Neural cell (in vitro differentiated cells): ENCODE measurements around the gene LETM1. TPM values are rescaled to one million over a fixed set of nuclear protein-coding genes. Genes with fewer than 3 reads are reported as not detected.

Experiments
- H2AFZ ChIP-seq: fragments of 200-600, 300-800 bp; sonication (generic), shearing (Covaris generic); 2 replicates; pipeline ENCODE4 v1.6.0; 2014; ENCODE audit warnings: low read depth, mild to moderate bottlenecking, antibody characterized with exemption, low read length, moderate library complexity
- H3F3A ChIP-seq: fragments of 200-600 bp; shearing (Covaris generic); 2 replicates; pipeline ENCODE4 v1.6.1; 2016; ENCODE audit warnings: mild to moderate bottlenecking, moderate library complexity, mixed read lengths, antibody characterized with exemption, low read length; ENCODE audit not compliant: insufficient read depth, poor library complexity, severe bottlenecking
- H3K27ac ChIP-seq: fragments of 200-600, 300-800 bp; sonication (generic), shearing (Covaris generic); 2 replicates; pipeline ENCODE4 v1.5.1; 2014; ENCODE audit warnings: mild to moderate bottlenecking, low read length, moderate library complexity
- H3K27me3 ChIP-seq: fragments of 300-800, 200-600 bp; sonication (generic), shearing (Covaris generic); 2 replicates; pipeline ENCODE4 v1.6.0; 2014; ENCODE audit warnings: mild to moderate bottlenecking, low read depth, low read length, moderate library complexity; ENCODE audit not compliant: insufficient read depth
- H3K36me3 ChIP-seq: fragments of 300-800, 200-600 bp; sonication (generic), shearing (Covaris generic); 2 replicates; pipeline ENCODE4 v1.5.1; 2014; ENCODE audit warnings: mild to moderate bottlenecking, antibody characterized with exemption, low read length, moderate library complexity; ENCODE audit not compliant: insufficient read depth
- H3K4me2 ChIP-seq: fragments of 300-800, 200-600 bp; sonication (generic), shearing (Covaris generic); 2 replicates; pipeline ENCODE4 v1.6.0; 2014; ENCODE audit warnings: mild to moderate bottlenecking, low read length
- H3K4me3 ChIP-seq: fragments of 300-800, 200-600 bp; sonication (generic), shearing (Covaris generic); 2 replicates; pipeline ENCODE4 v1.5.1; 2014; ENCODE audit warnings: mild to moderate bottlenecking, low read length, moderate library complexity
- H3K79me2 ChIP-seq: fragments of 200-600 bp; shearing (Covaris generic); replicated peaks from 2 replicates; pipeline ENCODE4 v1.6.0; 2014; ENCODE audit warnings: mild to moderate bottlenecking, low read length, moderate library complexity; ENCODE audit not compliant: insufficient read depth
- H3K9ac ChIP-seq: fragments of 300-800, 200-600 bp; sonication (generic), shearing (Covaris generic); 2 replicates; pipeline ENCODE4 v1.6.1; 2016; ENCODE audit warnings: mild to moderate bottlenecking, low read length, mixed read lengths
- H3K9me2 ChIP-seq: fragments of 200-600 bp; shearing (Covaris generic); 2 replicates; pipeline ENCODE4 v1.6.1; 2016; ENCODE audit warnings: mild to moderate bottlenecking, low read length, mixed read lengths; ENCODE audit not compliant: insufficient read depth
- H3K9me3 ChIP-seq: fragments of 200-600, 300-800 bp; sonication (generic), shearing (Covaris generic); 2 replicates; pipeline ENCODE4 v1.6.1; 2016; ENCODE audit warnings: mild to moderate bottlenecking, mixed run types, low read length, moderate library complexity, mixed read lengths
- H4K20me1 ChIP-seq: fragments of 200-600 bp; shearing (Covaris generic); 2 replicates; pipeline ENCODE4 v1.6.1; 2016; ENCODE audit warnings: mild to moderate bottlenecking, mixed run types; ENCODE audit not compliant: insufficient read depth
- CTCF ChIP-seq: fragments of 450-650 bp; IDR thresholded peaks from 2 replicates; pipeline ENCODE4 v1.5.1; 2014; ENCODE audit warnings: antibody characterized with exemption, mild to moderate bottlenecking, moderate library complexity; ENCODE audit not compliant: poor library complexity, severe bottlenecking
- EP300 ChIP-seq: fragments of 450-650 bp; conservative IDR thresholded peaks from 2 replicates; pipeline ENCODE4 v1.6.1; 2014; ENCODE audit warnings: antibody characterized with exemption, mild to moderate bottlenecking, moderate library complexity; ENCODE audit not compliant: poor library complexity, severe bottlenecking
- EZH2 ChIP-seq: fragments of 200-600, 300-800 bp; shearing (Covaris generic), sonication (generic); IDR thresholded peaks from 2 replicates; pipeline ENCODE4 v1.6.1; 2014; ENCODE audit warnings: antibody characterized with exemption, low read length, borderline replicate concordance, mild to moderate bottlenecking; ENCODE audit not compliant: insufficient read depth, poor library complexity, severe bottlenecking
- MXI1 ChIP-seq: fragments of 450-650 bp; conservative IDR thresholded peaks from 2 replicates; pipeline ENCODE4 v1.6.1; 2014; ENCODE audit warnings: antibody characterized with exemption, mild to moderate bottlenecking; ENCODE audit not compliant: poor library complexity, severe bottlenecking
- POLR2AphosphoS5 ChIP-seq: IDR thresholded peaks from 2 replicates; pipeline ENCODE4 v1.6.1; 2012
- RAD21 ChIP-seq: fragments of 450-650 bp; conservative IDR thresholded peaks from 2 replicates; pipeline ENCODE4 v1.6.1; 2014; ENCODE audit warnings: antibody characterized with exemption, mild to moderate bottlenecking, moderate library complexity
- REST ChIP-seq: IDR thresholded peaks from 2 replicates; pipeline ENCODE4 v1.6.1; 2012; ENCODE audit warnings: borderline replicate concordance
- SMC3 ChIP-seq: fragments of 450-650 bp; conservative IDR thresholded peaks from 2 replicates; pipeline ENCODE4 v1.6.1; 2014; ENCODE audit warnings: antibody characterized with exemption, mild to moderate bottlenecking, moderate library complexity; ENCODE audit not compliant: poor library complexity
- TAF1 ChIP-seq: IDR thresholded peaks from 2 replicates; pipeline ENCODE4 v1.6.1; 2012; ENCODE audit warnings: low read depth
- polyA plus RNA-seq: library from polyadenylated mRNA; depleted of rRNA; stranded (reverse); fragments of >200 nt; gene quantifications from 2 replicates; pipeline ENCODE4 v1.2.3, GENCODE V29; 2014

The LETM1 gene
- polyA plus RNA-seq, 1 donor from 2014 or later, result 38.9 TPM

GRCh38 chr4:1851575-1852410, 4.2 kb downstream of the LETM1 start:
- H4K20me1 ChIP-seq, result no peaks in the 10 kb centered on the region
- peaks cover 13% of the 10 kb centered on the region for H3K79me2 ChIP-seq
- TF ChIP-seq EZH2 (no peak), EP300 (no peak), RAD21 (no peak), SMC3 (no peak), REST (no peak), POLR2AphosphoS5 (no peak)
- H3K4me3 ChIP-seq, result no peak overlapping the region
- no peak overlapping the region for H3K27ac ChIP-seq
- no peaks in the 10 kb centered on the region for H3K9me2 ChIP-seq
- no peak overlapping the region for H3K9ac ChIP-seq
- H3K36me3 ChIP-seq, result no peaks in the 10 kb centered on the region
- no peaks in the 10 kb centered on the region for H3F3A ChIP-seq
- H2AFZ ChIP-seq, result no peak overlapping the region
- H3K27me3 ChIP-seq, result no peaks in the 10 kb centered on the region
- H3K9me3 ChIP-seq, result no peaks in the 10 kb centered on the region
- no peak overlapping the region for H3K4me2 ChIP-seq

GRCh38 chr4:1851160-1851559, 4.8 kb downstream of the LETM1 start:
- Histone ChIP-seq H3K27ac (no peak overlapping the region), H3K79me2 (peaks cover 13% of the 10 kb centered on the region), H2AFZ (no peak overlapping the region), H3K27me3 (no peaks in the 10 kb centered on the region), H3K9ac (no peak overlapping the region), H3K9me2 (no peaks in the 10 kb centered on the region), H3F3A (no peaks in the 10 kb centered on the region), H3K36me3 (no peaks in the 10 kb centered on the region), H3K4me2 (no peak overlapping the region), H4K20me1 (no peaks in the 10 kb centered on the region), H3K9me3 (no peaks in the 10 kb centered on the region), H3K4me3 (no peak overlapping the region)
- no peak for TF ChIP-seq MXI1
- TF ChIP-seq REST, result no peak
- TF ChIP-seq RAD21, result no peak
- TF ChIP-seq POLR2AphosphoS5, result no peak
- TF ChIP-seq TAF1, result no peak
- no peak for TF ChIP-seq EP300
- TF ChIP-seq SMC3, result no peak
- no peak for TF ChIP-seq EZH2
- no peak for TF ChIP-seq CTCF
